ENCODE measurements around the gene SLC40A1.

The SLC40A1 gene

DNA sequence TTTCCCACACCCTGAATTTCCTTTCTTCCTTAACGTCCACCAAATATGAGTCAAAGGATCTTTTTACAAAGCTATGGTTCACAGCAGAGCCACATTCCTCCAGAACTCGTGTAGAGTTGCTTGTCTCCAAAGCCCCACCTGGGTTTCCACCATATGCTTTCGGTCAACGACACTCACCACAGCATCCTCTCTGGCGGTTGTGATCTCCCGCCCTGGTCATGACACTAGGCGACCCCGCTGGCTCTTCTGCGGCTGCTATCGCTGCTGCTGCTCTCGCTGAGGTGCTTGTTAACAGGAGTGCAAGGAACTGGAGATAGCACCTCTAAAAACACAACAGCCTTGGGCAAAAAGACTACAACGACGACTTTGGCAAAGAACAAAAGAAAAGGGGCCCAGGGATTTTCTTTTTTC is 340 bp downstream of the SLC40A1 start:
- Mint-ChIP-seq H3K27me3 (ENCODE audit: low read depth, poor library complexity) (peaks cover 36% of the 10 kb centered on the region), H3K4me1 (peaks cover 30% of the 10 kb centered on the region), H3K9me3 (no peaks in the 10 kb centered on the region), H3K27ac (peak overlapping the region; percentile 36), H3K4me3 (peak overlapping the region; percentile 93), H3K36me3 (ENCODE audit: low read depth) (peaks cover 5% of the 10 kb centered on the region)
- TF ChIP-seq, protein P1, sequence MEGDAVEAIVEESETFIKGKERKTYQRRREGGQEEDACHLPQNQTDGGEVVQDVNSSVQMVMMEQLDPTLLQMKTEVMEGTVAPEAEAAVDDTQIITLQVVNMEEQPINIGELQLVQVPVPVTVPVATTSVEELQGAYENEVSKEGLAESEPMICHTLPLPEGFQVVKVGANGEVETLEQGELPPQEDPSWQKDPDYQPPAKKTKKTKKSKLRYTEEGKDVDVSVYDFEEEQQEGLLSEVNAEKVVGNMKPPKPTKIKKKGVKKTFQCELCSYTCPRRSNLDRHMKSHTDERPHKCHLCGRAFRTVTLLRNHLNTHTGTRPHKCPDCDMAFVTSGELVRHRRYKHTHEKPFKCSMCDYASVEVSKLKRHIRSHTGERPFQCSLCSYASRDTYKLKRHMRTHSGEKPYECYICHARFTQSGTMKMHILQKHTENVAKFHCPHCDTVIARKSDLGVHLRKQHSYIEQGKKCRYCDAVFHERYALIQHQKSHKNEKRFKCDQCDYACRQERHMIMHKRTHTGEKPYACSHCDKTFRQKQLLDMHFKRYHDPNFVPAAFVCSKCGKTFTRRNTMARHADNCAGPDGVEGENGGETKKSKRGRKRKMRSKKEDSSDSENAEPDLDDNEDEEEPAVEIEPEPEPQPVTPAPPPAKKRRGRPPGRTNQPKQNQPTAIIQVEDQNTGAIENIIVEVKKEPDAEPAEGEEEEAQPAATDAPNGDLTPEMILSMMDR (IDR thresholded peaks at IDR 0.05) = no peak
- peak; percentile 55 for DNase-seq

- TF ChIP-seq, protein P1 (IDR thresholded peaks at IDR 0.05) = no peak
- peaks cover 10% of the 10 kb centered on the region for H3K36me3 Mint-ChIP-seq (ENCODE audit: low read depth)
- H3K4me1 Mint-ChIP-seq = peaks cover 30% of the 10 kb centered on the region
- H3K27me3 Mint-ChIP-seq (ENCODE audit: low read depth, poor library complexity) = peaks cover 36% of the 10 kb centered on the region
- peak overlapping the region; percentile 93 for H3K4me3 Mint-ChIP-seq
- DNase-seq = no peak
- peak overlapping the region; percentile 36 for H3K27ac Mint-ChIP-seq
- no peaks in the 10 kb centered on the region for H3K9me3 Mint-ChIP-seq
Observed at GRCh38 chr2:189579585-189580186, 900 bp downstream of the SLC40A1 start.

DNA sequence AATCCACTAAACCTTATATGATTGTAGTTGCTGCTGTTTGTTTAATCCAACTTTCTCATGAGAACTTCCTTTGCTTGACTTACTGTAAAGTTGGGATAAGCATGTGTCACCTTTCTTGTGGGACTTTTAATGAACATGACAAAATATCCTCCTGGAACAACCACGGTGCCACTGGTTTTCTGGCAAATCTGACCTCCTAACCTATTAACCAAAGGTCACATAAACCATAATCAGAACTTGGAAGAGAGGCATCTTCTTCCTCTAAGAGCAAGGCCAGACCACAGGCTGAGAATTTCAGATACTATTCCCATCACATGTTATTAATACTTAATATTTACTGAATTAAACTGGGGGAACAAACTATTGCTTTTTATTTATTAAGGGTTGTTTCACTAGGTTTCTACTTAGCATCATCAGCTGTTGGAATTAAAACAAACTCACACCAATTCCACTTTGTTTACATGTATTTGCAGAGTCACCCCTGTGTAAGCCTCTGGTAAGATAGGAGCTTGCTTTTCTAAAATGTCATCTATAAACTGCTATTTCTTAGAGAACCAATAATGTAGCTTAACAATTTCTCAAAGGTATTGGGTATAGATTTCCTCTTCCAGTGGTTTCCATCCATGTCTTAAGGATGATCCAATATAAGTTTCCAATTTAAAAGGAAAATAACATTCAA is 2.2 kb downstream of the SLC40A1 start:
- TF ChIP-seq, protein P1 (IDR thresholded peaks at IDR 0.05) = no peak
- Mint-ChIP-seq H3K4me3 (peak overlapping the region; percentile 93), H3K27ac (no peak overlapping the region), H3K4me1 (peaks cover 30% of the 10 kb centered on the region), H3K9me3 (no peaks in the 10 kb centered on the region), H3K27me3 (ENCODE audit: low read depth, poor library complexity) (peaks cover 28% of the 10 kb centered on the region), H3K36me3 (ENCODE audit: low read depth) (peaks cover 20% of the 10 kb centered on the region)
- no peak for DNase-seq

DNA sequence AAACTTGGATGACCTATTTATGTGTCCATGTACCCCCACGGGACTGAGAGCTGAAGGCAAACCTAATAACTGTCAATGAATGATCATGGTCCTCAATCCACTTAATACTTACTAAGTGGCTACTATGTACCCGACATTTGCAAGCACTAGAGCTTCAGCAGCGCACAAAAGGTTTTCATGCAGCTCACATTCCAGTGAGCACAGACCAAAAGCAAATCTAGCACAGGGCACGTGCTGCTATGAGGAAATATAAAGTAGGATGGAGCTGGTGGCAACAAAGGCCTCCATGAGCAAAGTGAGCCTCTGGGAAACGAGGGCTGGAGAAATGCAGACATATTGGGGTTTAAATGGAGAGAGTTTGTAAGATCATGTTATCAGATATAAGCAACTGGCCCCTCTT is 3.5 kb downstream of the SLC40A1 start:
- H3K4me1 Mint-ChIP-seq = peaks cover 30% of the 10 kb centered on the region
- no peak overlapping the region for H3K27ac Mint-ChIP-seq
- H3K27me3 Mint-ChIP-seq (ENCODE audit: low read depth, poor library complexity) = peaks cover 15% of the 10 kb centered on the region
- DNase-seq = no peak
- H3K36me3 Mint-ChIP-seq (ENCODE audit: low read depth) = peaks cover 32% of the 10 kb centered on the region
- no peaks in the 10 kb centered on the region for H3K9me3 Mint-ChIP-seq
- TF ChIP-seq, protein P1 (IDR thresholded peaks at IDR 0.05) = no peak
- H3K4me3 Mint-ChIP-seq = no peak overlapping the region

DNA sequence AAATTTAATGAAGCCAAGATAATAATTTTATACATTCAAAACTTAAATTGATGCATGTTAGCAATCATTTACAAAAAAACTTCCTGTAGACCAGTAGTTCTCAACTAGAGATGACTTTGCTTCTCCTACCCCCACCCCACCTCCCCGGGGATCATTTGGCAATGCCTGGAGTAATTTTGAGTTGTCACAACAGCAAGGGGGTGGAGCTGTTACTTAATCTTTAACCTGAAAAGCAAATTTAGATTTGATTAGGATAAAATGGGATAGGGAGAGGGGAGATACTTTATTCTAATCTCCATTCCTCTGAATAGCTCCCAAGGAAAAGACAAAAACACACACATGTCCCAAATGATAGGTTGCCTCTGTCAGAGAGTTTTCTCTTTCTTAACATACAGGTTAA is 4.2 kb downstream of the SLC40A1 start:
- Mint-ChIP-seq H3K27ac (no peak overlapping the region), H3K27me3 (ENCODE audit: low read depth, poor library complexity) (peaks cover 9% of the 10 kb centered on the region), H3K36me3 (ENCODE audit: low read depth) (peaks cover 32% of the 10 kb centered on the region), H3K4me3 (no peak overlapping the region), H3K9me3 (no peaks in the 10 kb centered on the region), H3K4me1 (peaks cover 23% of the 10 kb centered on the region)
- TF ChIP-seq, protein P1 (IDR thresholded peaks at IDR 0.05) = no peak
- no peak for DNase-seq

Data from nephron progenitor cell (in vitro differentiated cells).